Mesendoderm (in vitro differentiated cells): ENCODE data around the gene DAB1.

Source experiments
- DNase-seq: peaks from one replicate; pipeline ENCODE4 v3.0.0; 2013
- H2AK5ac ChIP-seq: 2 replicates; pipeline ENCODE4 v1.6.1; 2013; ENCODE audit warnings: low read length, inconsistent platforms
- H2BK120ac ChIP-seq: 2 replicates; pipeline ENCODE4 v1.6.1; 2013; ENCODE audit warnings: low read depth, mild to moderate bottlenecking, low read length, moderate library complexity, mixed read lengths
- H2BK15ac ChIP-seq: replicated peaks from 2 replicates; pipeline ENCODE4 v1.6.1; 2013; ENCODE audit warnings: low read depth, mild to moderate bottlenecking, moderate library complexity
- H2BK5ac ChIP-seq: 2 replicates; pipeline ENCODE4 v1.6.1; 2013; ENCODE audit warnings: low read length, inconsistent platforms
- H3K18ac ChIP-seq: 2 replicates; pipeline ENCODE4 v1.6.1; 2013; ENCODE audit warnings: mild to moderate bottlenecking, low read length, mixed read lengths
- H3K23ac ChIP-seq: one replicate; pipeline ENCODE4 v1.6.1; 2013; ENCODE audit warnings: low read length
- H3K27ac ChIP-seq: 2 replicates; pipeline ENCODE4 v1.5.1; 2013; ENCODE audit warnings: low read depth, mild to moderate bottlenecking, inconsistent platforms, low read length, moderate library complexity
- H3K27me3 ChIP-seq: 2 replicates; pipeline ENCODE4 v1.6.1; 2013; ENCODE audit warnings: low read length, control low read depth, mild to moderate bottlenecking, inconsistent platforms; ENCODE audit not compliant: insufficient read depth, poor library complexity
- H3K36me3 ChIP-seq: 2 replicates; pipeline ENCODE4 v1.6.1; 2013; ENCODE audit warnings: low read length, inconsistent platforms; ENCODE audit not compliant: control insufficient read depth, insufficient read depth
- H3K4ac ChIP-seq: one replicate; pipeline ENCODE4 v1.6.1; 2013; ENCODE audit warnings: low read depth, mild to moderate bottlenecking, low read length, moderate library complexity
- H3K4me1 ChIP-seq: 2 replicates; pipeline ENCODE4 v1.6.1; 2013; ENCODE audit warnings: low read depth, low read length, inconsistent platforms; ENCODE audit not compliant: control insufficient read depth
- H3K4me2 ChIP-seq: 2 replicates; pipeline ENCODE4 v1.6.1; 2013; ENCODE audit warnings: low read length
- H3K4me3 ChIP-seq: 2 replicates; pipeline ENCODE4 v1.5.1; 2013; ENCODE audit warnings: mild to moderate bottlenecking, low read length
- H3K56ac ChIP-seq: one replicate; pipeline ENCODE4 v1.6.1; 2013; ENCODE audit warnings: low read length
- H3K79me1 ChIP-seq: 2 replicates; pipeline ENCODE4 v1.6.1; 2013; ENCODE audit warnings: low read length, inconsistent platforms
- H3K79me2 ChIP-seq: 2 replicates; pipeline ENCODE4 v1.6.1; 2013; ENCODE audit warnings: mild to moderate bottlenecking, low read length; ENCODE audit not compliant: control insufficient read depth, insufficient read depth
- H3K9ac ChIP-seq: 2 replicates; pipeline ENCODE4 v1.6.1; 2013; ENCODE audit warnings: low read length, inconsistent platforms
- H4K5ac ChIP-seq: one replicate; pipeline ENCODE4 v1.6.1; 2013; ENCODE audit warnings: low read length
- H4K8ac ChIP-seq: one replicate; pipeline ENCODE4 v1.6.1; 2013; ENCODE audit warnings: low read depth, mild to moderate bottlenecking, control low read depth, low read length, moderate library complexity
- WGBS: extraction: QIAGEN DNeasy Blood & Tissue Kit; methylation state at CpG from one replicate; pipeline ENCODE4 v1.1.7; 2013; ENCODE audit warnings: low lambda C conversion rate, missing lambda C conversion rate; ENCODE audit not compliant: insufficient coverage; ENCODE audit errors: extremely low coverage; 5-methylcytosine and 5-hydroxymethylcytosine counted together

Gene DAB1

DNA sequence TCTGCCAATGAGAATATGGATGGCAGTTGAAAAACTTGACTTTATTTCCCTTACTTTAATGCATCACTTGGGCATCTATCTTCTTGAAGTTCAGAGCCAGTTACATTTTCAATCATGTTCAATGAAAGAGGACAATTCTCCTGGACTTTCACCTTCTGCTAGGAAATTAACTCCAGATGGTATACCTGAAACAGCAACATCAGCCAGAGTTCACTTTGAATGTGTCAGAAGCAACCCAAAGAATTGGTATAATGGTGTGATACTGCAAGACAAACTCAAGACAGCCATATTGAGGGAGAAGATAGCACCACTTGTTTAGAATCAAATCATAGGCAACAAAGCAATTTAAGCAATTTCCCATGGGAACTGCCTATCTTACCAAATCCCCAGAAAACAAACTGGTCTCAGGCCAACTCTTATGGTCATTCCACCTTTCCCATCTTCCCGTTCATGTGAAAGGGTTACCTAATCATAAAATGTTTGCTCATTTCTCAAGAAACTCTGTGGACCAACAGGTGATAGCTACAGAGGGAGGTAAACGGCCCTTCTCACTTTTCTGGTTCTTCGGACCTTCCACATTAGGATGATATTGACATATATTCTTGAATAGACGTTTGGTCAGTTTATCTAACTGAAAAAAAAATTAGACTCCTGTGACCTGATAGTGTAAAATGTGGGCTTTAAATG, 428.3 kb downstream of the DAB1 start:
- Histone ChIP-seq H2AK5ac (no peak overlapping the region), H3K23ac (no peak overlapping the region), H2BK5ac (no peak overlapping the region), H4K5ac (no peak overlapping the region), H2BK15ac (no peak overlapping the region), H3K36me3 (no peaks in the 10 kb centered on the region), H3K27me3 (no peaks in the 10 kb centered on the region), H4K8ac (no peak overlapping the region), H3K9ac (no peak overlapping the region), H3K79me1 (no peaks in the 10 kb centered on the region), H3K4ac (no peak overlapping the region), H3K18ac (no peak overlapping the region), H3K4me1 (no peaks in the 10 kb centered on the region), H3K4me3 (no peak overlapping the region), H3K27ac (no peak overlapping the region), H3K79me2 (no peaks in the 10 kb centered on the region), H2BK120ac (no peak overlapping the region), H3K56ac (no peak overlapping the region), H3K4me2 (no peak overlapping the region)
- no peak for DNase-seq
- WGBS: no CpG with 5 or more reads among the region's 4 CpGs

DNA sequence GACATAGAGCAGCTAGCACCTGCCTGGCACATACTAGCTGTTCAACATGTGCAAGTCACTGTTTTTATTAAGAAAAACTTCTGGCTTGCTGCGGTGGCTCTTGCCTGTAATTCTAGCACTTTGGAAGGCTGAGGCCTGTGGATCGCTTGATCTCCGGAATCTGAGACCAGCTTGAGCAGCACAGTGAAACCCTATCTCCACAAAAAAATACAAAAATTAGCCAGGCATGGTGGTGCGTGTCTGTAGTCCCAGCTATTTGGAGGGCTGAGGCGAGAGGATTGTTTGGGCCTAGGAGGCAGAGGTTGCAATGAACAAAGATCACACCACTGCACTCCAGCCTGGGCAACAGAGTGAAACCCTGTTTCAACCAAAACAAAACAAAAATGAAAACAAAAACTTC, 430.4 kb downstream of the DAB1 start:
- Histone ChIP-seq H3K4me2 (no peak overlapping the region), H3K18ac (no peak overlapping the region), H3K27ac (no peak overlapping the region), H4K5ac (no peak overlapping the region), H3K4me1 (no peaks in the 10 kb centered on the region), H2BK120ac (no peak overlapping the region), H2AK5ac (no peak overlapping the region), H3K36me3 (no peaks in the 10 kb centered on the region), H3K23ac (no peak overlapping the region), H3K27me3 (no peaks in the 10 kb centered on the region), H2BK15ac (no peak overlapping the region), H3K79me2 (no peaks in the 10 kb centered on the region), H4K8ac (no peak overlapping the region), H3K4ac (no peak overlapping the region), H3K9ac (no peak overlapping the region), H3K56ac (no peak overlapping the region), H3K79me1 (no peaks in the 10 kb centered on the region), H2BK5ac (no peak overlapping the region), H3K4me3 (no peak overlapping the region)
- DNase-seq: no peak
- no CpG with 5 or more reads among the region's 5 CpGs for WGBS

DNA sequence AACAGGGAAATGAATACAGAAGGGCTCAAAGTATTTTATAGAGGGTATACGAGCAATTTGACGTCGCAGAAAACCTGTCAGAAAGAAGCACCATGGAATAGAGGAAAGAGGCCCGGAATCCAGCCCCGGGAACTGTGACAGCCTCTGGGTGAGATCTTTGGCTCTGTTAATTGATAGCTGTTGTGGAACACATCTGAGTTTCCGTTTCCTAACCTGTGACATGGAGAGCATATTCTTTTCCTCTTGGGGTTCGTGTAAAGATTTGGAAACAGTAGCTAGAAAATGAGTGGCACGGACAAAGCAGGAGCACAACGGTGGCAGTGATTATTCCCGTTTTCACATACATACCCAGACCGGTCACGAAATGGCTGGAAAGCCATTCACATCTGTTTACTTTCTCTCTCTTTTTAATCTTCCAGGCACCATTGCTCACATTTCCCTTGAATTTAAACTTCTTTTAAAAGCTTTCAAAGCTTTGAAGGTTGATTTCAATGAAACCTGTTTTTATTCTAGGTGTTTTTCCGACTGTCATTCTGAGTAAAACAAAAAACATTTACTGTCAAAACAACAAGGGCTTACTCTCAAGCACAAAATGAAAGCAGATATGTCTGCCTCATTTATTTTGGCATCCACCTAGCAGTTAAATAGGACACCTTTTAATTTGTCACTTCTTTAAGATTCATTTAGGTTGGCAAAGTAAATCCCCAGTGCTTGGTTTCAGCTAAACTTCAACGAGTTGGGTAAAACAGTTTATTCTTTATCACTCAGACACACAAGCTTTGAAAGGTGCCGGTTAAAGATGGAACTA, 431.3 kb downstream of the DAB1 start:
- Histone ChIP-seq H4K8ac (no peak overlapping the region), H3K27me3 (no peaks in the 10 kb centered on the region), H3K23ac (no peak overlapping the region), H3K56ac (no peak overlapping the region), H3K27ac (no peak overlapping the region), H2BK5ac (no peak overlapping the region), H3K4ac (no peak overlapping the region), H4K5ac (no peak overlapping the region), H3K79me1 (no peaks in the 10 kb centered on the region), H2BK120ac (no peak overlapping the region), H3K4me3 (no peak overlapping the region), H2AK5ac (no peak overlapping the region), H3K4me2 (no peak overlapping the region), H2BK15ac (no peak overlapping the region), H3K79me2 (no peaks in the 10 kb centered on the region), H3K36me3 (no peaks in the 10 kb centered on the region), H3K18ac (no peak overlapping the region), H3K4me1 (no peaks in the 10 kb centered on the region), H3K9ac (no peak overlapping the region)
- DNase-seq: no peak
- no CpG with 5 or more reads among the region's 15 CpGs for WGBS

DNA sequence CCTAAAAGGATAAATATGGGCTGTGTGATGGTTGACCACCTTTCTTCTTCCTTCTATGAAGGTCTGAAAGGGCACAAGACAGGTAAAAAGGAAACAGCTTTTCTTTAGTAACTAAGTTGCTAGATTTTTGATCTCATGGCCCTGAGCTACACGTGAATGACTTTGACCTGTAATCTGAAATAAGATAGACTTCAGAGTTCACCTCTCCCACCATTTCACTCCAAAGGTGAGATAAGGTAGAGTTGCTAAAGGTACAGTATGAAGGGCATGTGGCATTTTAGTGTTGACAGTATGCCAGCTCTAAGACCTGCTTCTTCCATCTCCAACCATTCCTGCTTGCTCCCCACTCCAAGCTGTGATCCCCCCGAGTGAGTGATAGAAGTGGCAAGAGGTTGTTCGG, 432.3 kb downstream of the DAB1 start:
- Histone ChIP-seq H3K36me3 (no peaks in the 10 kb centered on the region), H3K79me1 (no peaks in the 10 kb centered on the region), H3K56ac (no peak overlapping the region), H3K4me3 (no peak overlapping the region), H4K8ac (no peak overlapping the region), H3K27me3 (no peaks in the 10 kb centered on the region), H3K23ac (no peak overlapping the region), H2BK5ac (no peak overlapping the region), H3K18ac (no peak overlapping the region), H3K9ac (no peak overlapping the region), H3K4ac (no peak overlapping the region), H3K4me2 (no peak overlapping the region), H3K27ac (no peak overlapping the region), H3K79me2 (no peaks in the 10 kb centered on the region), H2BK120ac (no peak overlapping the region), H2BK15ac (no peak overlapping the region), H4K5ac (no peak overlapping the region), H2AK5ac (no peak overlapping the region), H3K4me1 (no peaks in the 10 kb centered on the region)
- DNase-seq: no peak
- no CpG with 5 or more reads among the region's 3 CpGs for WGBS

DNA sequence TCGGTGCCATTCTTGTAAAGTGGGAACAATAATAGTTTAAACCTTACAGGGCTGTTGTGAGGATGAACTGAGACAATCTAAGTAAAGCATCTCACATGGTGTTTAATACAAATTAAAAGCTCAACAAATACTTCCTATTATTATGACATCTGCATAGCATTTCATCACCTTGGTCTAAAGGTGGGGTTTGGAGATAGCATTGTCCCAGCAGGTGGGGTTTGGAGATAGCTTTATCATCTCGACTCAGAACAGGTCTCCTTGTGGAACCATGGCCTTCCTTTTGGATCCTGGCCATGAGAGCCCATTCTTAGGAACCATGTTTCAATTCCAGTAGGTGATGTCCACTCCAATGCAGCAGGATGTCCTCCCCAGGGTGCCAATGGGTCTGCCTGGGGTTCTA, 437.5 kb downstream of the DAB1 start:
- Histone ChIP-seq H2BK15ac (no peak overlapping the region), H3K4me2 (no peak overlapping the region), H3K56ac (no peak overlapping the region), H3K36me3 (no peaks in the 10 kb centered on the region), H3K79me1 (no peaks in the 10 kb centered on the region), H4K5ac (no peak overlapping the region), H3K27me3 (no peaks in the 10 kb centered on the region), H2AK5ac (no peak overlapping the region), H2BK120ac (no peak overlapping the region), H4K8ac (no peak overlapping the region), H3K4me1 (no peaks in the 10 kb centered on the region), H3K4me3 (no peak overlapping the region), H3K18ac (no peak overlapping the region), H3K27ac (no peak overlapping the region), H2BK5ac (no peak overlapping the region), H3K23ac (no peak overlapping the region), H3K79me2 (no peaks in the 10 kb centered on the region), H3K4ac (no peak overlapping the region), H3K9ac (no peak overlapping the region)
- WGBS: no CpG with 5 or more reads among the region's 2 CpGs
- no peak for DNase-seq
